ENCODE measurements around the gene HAVCR1. TPM values are rescaled to one million over a fixed set of nuclear protein-coding genes. Genes with fewer than 3 reads are reported as not detected.

HAVCR1 gene
- total and polyA plus RNA-seq, 2 of the 13 experiments (the other 11 are each of a cell fraction or from before 2014, with no cell fraction given): 0.93 to 12.3 TPM

GRCh38 chr5:156981481-156981880 is 77.4 kb downstream of the HAVCR1 start:
- POLR2A ChIA-PET: no interaction called here
- ATAC-seq: no peak

More at GRCh38 chr5:156981481-156981880, 77.4 kb downstream of the HAVCR1 start:
- Histone ChIP-seq H3K27ac (ENCODE audit: extremely low read length, insufficient read depth, low read length) (no peak overlapping the region), H3K79me2 (ENCODE audit: insufficient read depth, low read length) (no peaks in the 10 kb centered on the region), H3K27me3 (ENCODE audit: control insufficient read depth in 1 of 2, insufficient read depth in 2 of 2, low read length in 2 of 2) (no peaks in the 10 kb centered on the region), H4K20me1 (ENCODE audit: insufficient read depth, low read length) (no peaks in the 10 kb centered on the region), H3K4me2 (ENCODE audit: low read depth, low read length) (no peak overlapping the region), H3K4me1 (ENCODE audit: insufficient read depth, low read length) (no peaks in the 10 kb centered on the region), H3K9ac (ENCODE audit: insufficient read depth, low read depth, low read length) (no peak overlapping the region), H3K36me3 (replicated peaks in 1 of 2; ENCODE audit: control insufficient read depth in 1 of 2, insufficient read depth in 2 of 2, low read length in 2 of 2) (no peaks in the 10 kb centered on the region), H2AFZ (ENCODE audit: low read length) (no peak overlapping the region), H3K9me3 (ENCODE audit: low read length) (no peaks in the 10 kb centered on the region), H3K4me3 (replicated peaks in 1 of 3; ENCODE audit: insufficient read depth in 1 of 3, low read depth in 2 of 3, low read length in 3 of 3) (no peak overlapping the region)
- in situ Hi-C loops (cut with HindIII; ENCODE audit: extremely low pct_ligation_motif_present, low pct_unique_long_range_greater_than_20kb): no loop called here
- CTCF ChIA-PET (ENCODE audit: low intra/inter-chr PET ratio, low total read pairs): no interaction called here
- BruUV-seq (replicated peaks): no TSS peak
- no peak for DNase-seq (ENCODE audit: low spot score)
- TF ChIP-seq BCLAF1 (IDR thresholded peaks at IDR 0.05) (no peak), ZNF317 (CRISPR knock-in tag; IDR thresholded peaks at IDR 0.05) (no peak), HNF1A (IDR thresholded peaks at IDR 0.05; ENCODE audit: low read depth) (no peak), HNF1A (CRISPR knock-in tag; IDR thresholded peaks at IDR 0.05; ENCODE audit: borderline replicate concordance) (no peak), RAD51 (IDR thresholded peaks at IDR 0.05; ENCODE audit: borderline replicate concordance) (no peak), ZNF530 (CRISPR knock-in tag; IDR thresholded peaks at IDR 0.05; ENCODE audit: low read depth) (no peak), ARID2 (CRISPR knock-in tag; IDR thresholded peaks at IDR 0.05; ENCODE audit: borderline replicate concordance) (no peak), ZNF737 (CRISPR knock-in tag; IDR thresholded peaks at IDR 0.05; ENCODE audit: borderline replicate concordance) (no peak), ZNF382 (CRISPR knock-in tag; IDR thresholded peaks at IDR 0.05; ENCODE audit: borderline replicate concordance) (no peak), ZNF558 (CRISPR knock-in tag; IDR thresholded peaks at IDR 0.05; ENCODE audit: borderline replicate concordance) (no peak), ZNF703 (CRISPR knock-in tag; IDR thresholded peaks at IDR 0.05; ENCODE audit: borderline replicate concordance) (no peak), ZSCAN22 (CRISPR knock-in tag; IDR thresholded peaks at IDR 0.05) (no peak), E2F2 (CRISPR knock-in tag; IDR thresholded peaks at IDR 0.05; ENCODE audit: borderline replicate concordance) (no peak), ZNF160 (CRISPR knock-in tag; IDR thresholded peaks at IDR 0.05) (no peak), ZUFSP (CRISPR knock-in tag; IDR thresholded peaks at IDR 0.05; ENCODE audit: borderline replicate concordance) (no peak), KDM6A (CRISPR knock-in tag; IDR thresholded peaks at IDR 0.05; ENCODE audit: low read depth) (no peak), SKI (IDR thresholded peaks at IDR 0.05; ENCODE audit: partially characterized antibody) (no peak)
- intact Hi-C loops (cut with micrococcal nuclease; ENCODE audit: unreplicated experiment): no loop called here
- FAIRE-seq: no peak
